ENCODE data around the gene P3H2. TPM values are rescaled to one million over a fixed set of nuclear protein-coding genes. Genes with fewer than 3 reads are reported as not detected.
"Not testable (repeated sequence)": the region's sequence is repeated elsewhere in the genome, so short reads cannot be mapped to it uniquely, and the experiment has no call there.

Gene P3H2
- total RNA-seq, 4 donors from 2014 or later = 2.7 to 17.9 (median 12.9) TPM

- TF ChIP-seq CTCF (IDR thresholded peaks at IDR 0.05) = no peak
- WGBS, 2 donors = 60 to 82% methylated on average over 3 of the region's 3 CpGs
Measured at GRCh38 chr3:190084983-190085382, 35.7 kb downstream of the P3H2 start.

GRCh38 chr3:190083635-190084034, 37.1 kb downstream of the P3H2 start:
- Histone ChIP-seq H3K27ac (no peak overlapping the region), H3K36me3 (no peaks in the 10 kb centered on the region), H3K4me3 (no peak overlapping the region), H3K4me1 (no peaks in the 10 kb centered on the region), H3K27me3 (no peaks in the 10 kb centered on the region), H3K9me3 (no peaks in the 10 kb centered on the region)
- no peak for DNase-seq (ENCODE audit: low spot score in 2 of 2)
- WGBS, 2 donors = 51 to 53% methylated on average over 3 of the region's 3 CpGs
- no peak for TF ChIP-seq CTCF (IDR thresholded peaks at IDR 0.05)
- TF ChIP-seq EP300 (IDR thresholded peaks at IDR 0.05) = no peak
- TF ChIP-seq POLR2A (IDR thresholded peaks at IDR 0.05) = no peak

More at GRCh38 chr3:190084983-190085382, 35.7 kb downstream of the P3H2 start:
- Histone ChIP-seq H3K4me3 (no peak overlapping the region), H3K27ac (no peak overlapping the region), H3K27me3 (no peaks in the 10 kb centered on the region), H3K4me1 (no peaks in the 10 kb centered on the region), H3K36me3 (no peaks in the 10 kb centered on the region), H3K9me3 (no peaks in the 10 kb centered on the region)
- no peak for DNase-seq (ENCODE audit: low spot score in 2 of 2)

GRCh38 chr3:190081389-190081788, 39.3 kb downstream of the P3H2 start:
- Histone ChIP-seq H3K9me3 (no peaks in the 10 kb centered on the region), H3K4me3 (no peak overlapping the region), H3K4me1 (peaks cover 0 to 12% (median 3%) of the 10 kb centered on the region in 4 donors), H3K27ac (no peak overlapping the region), H3K27me3 (no peaks in the 10 kb centered on the region), H3K36me3 (no peaks in the 10 kb centered on the region)
- TF ChIP-seq EP300 (IDR thresholded peaks at IDR 0.05) (no peak), POLR2A (IDR thresholded peaks at IDR 0.05) (no peak), CTCF (IDR thresholded peaks at IDR 0.05) (no peak)
- 45 to 59% methylated on average over 2 of the region's 2 CpGs for WGBS, 2 donors
- DNase-seq (ENCODE audit: low spot score in 2 of 2) = no peak

- H3K27ac ChIP-seq, H3K9me3 ChIP-seq: not testable (repeated sequence)
- WGBS, 2 donors = 94 to 98% methylated on average over 2 of the region's 2 CpGs
Measured at GRCh38 chr3:190079173-190079572, 41.5 kb downstream of the P3H2 start.

GRCh38 chr3:190077395-190078045, 43.2 kb downstream of the P3H2 start:
- Histone ChIP-seq H3K27me3 (no peaks in the 10 kb centered on the region), H3K27ac (peak overlapping the region in 1 of 4 donors; percentile 31), H3K4me1 (peaks cover 0 to 19% (median 5%) of the 10 kb centered on the region in 4 donors), H3K36me3 (no peaks in the 10 kb centered on the region), H3K9me3 (no peaks in the 10 kb centered on the region), H3K4me3 (no peak overlapping the region)
- TF ChIP-seq EP300 (IDR thresholded peaks at IDR 0.05) (no peak), POLR2A (IDR thresholded peaks at IDR 0.05) (no peak), CTCF (IDR thresholded peaks at IDR 0.05) (no peak)
- 48 to 54% methylated on average over 1 of the region's 1 CpG for WGBS, 2 donors
- no peak for DNase-seq (ENCODE audit: low spot score in 2 of 2)

More at GRCh38 chr3:190079173-190079572, 41.5 kb downstream of the P3H2 start:
- peaks cover 0 to 19% (median 5%) of the 10 kb centered on the region in 4 donors for H3K4me1 ChIP-seq
- not testable (repeated sequence) for H3K27me3 ChIP-seq; H3K36me3 ChIP-seq; H3K4me3 ChIP-seq; DNase-seq (ENCODE audit: low spot score in 2 of 2)
